HS-27A (cell line): Measurements from ENCODE around the gene NFASC.

ENCODE experiments used
- DNase-seq: peaks from one replicate; pipeline ENCODE4 v3.0.0-alpha.2; 2012; ENCODE audit warnings: low read depth, missing footprints

NFASC gene

DNA sequence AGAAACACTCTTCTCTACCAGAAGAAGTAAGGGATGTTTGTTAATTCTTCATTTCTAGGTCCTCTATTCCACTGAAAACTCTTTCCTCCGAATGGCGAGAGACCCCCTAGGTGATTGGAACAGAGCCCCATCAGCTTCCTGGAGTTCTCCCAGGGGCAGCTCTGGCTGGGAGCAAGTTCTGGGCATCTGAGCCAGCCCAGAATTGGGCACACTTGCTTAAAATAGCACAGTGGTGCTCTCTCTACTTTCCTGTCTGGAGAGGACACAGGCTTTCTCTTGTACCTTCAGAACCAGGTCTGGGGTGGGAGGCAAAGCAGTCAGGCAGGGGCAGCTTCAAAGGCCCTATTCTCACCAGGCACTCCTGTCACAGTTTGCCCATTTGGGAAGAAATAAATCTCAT is 89.2 kb downstream of the NFASC start:
- no peak for DNase-seq

DNA sequence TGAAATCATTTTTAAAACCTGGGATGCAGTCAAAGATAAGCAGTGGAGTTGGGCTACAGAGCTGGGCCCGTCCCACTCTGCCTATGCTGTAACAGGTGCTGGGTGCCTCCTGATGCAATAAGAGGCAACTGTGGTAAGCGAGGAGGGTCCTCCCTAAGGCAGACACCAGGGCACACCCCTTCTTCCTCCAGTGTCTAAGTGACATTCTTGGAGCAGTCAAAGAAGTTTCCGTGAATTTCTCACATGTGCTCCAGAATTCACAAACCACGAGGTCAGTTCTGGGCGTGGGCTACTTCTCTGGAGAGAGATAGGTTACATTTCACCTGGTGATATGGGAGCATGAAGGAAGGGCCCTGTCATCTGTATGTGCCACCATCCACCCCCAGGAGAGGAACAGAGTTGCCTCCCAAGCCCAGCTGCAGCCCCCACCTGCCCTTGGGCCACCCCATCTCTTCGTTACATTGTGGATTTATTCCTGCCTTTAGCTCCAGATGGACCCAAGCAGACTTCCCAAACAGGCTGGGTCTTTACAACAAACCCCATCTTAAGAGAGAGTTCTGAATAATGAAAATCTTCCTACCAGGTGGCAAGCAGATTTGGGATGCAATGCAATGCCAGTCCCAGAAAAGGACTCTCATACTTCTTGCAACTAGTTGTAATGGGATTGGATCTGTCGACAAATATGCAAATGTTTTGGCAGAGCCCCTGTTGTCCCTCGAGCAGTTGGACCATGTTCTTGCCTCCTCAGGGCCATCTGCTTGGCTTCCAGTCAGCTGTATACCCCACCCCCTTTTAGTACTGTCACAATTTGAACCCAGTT is 89.9 kb downstream of the NFASC start:
- no peak for DNase-seq

DNA sequence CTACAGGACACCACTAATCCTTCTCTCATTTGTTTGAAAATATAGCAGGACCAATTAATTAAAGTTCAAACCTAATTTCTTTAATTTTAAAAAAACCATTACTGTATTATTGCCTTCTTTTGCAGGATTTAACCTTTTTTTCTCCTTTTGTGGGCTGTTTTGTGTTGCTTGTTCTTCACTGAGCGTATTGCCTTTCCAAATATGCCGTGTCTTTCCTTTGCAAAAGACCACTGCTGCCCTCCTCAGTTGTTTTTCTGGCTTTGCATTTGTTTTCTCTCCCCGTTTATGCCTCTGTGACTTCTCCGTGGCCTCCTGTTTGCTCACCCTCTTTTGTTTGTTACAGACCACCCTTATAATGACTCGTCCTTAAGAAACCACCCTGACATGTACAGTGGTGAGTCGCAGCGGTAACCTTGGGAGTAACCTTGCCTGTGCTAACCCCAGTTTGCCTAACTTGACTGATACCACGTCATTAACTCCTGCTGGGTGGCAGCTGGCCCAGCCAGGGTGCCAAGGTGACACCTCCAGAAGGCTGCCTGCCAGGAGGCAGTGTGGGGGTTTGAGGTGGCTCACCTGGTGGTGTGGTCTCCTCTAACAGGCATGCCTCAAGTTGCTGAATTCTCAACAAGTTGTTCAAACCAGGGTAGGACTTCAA is 91.2 kb downstream of the NFASC start:
- no peak for DNase-seq

GRCh38 chr1:204962742-204963632 is 92.3 kb downstream of the NFASC start:
- DNase-seq: no peak

DNA sequence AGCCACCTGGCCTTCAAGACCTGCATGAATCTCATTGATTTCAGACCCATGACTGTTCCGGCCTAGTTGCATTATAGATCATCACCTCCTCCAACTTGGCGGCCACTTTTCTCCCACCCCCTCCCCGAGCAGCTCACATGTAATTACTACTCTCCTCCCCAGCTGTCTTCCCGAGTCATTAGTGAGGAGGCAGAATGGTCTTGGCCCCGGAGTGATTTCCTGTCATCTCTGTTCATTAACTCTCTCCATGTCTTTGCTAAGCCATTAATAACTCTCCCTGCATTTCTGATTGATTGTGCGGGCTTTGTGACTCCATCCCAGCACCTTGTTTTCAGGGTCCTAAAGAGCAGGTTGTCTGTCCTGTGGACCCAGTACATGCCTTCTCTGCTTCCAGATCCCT is 96.8 kb downstream of the NFASC start:
- no peak for DNase-seq

- DNase-seq: no peak
These were observed 97.5 kb downstream of the NFASC start for GRCh38 chr1:204968135-204968534.

DNA sequence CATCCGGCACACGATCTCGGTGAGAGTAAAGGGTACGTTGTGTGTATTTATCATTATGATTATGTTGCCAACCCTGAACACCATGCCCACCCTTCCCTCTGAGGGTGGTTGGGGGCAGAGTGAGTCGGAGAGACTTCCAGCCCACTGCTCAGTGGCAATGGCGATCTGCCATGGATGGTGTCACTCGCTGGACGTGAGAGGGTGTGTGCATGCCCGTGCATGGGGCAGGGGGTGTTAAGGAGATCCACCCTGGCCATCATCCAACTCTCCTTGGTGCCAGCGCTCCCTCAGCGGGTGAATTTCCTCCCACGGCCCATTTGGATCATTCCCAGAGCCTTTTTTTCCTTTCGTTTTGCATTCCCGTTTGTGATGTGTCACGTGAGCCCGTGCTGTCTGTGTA is 98.3 kb downstream of the NFASC start:
- no peak for DNase-seq

DNA sequence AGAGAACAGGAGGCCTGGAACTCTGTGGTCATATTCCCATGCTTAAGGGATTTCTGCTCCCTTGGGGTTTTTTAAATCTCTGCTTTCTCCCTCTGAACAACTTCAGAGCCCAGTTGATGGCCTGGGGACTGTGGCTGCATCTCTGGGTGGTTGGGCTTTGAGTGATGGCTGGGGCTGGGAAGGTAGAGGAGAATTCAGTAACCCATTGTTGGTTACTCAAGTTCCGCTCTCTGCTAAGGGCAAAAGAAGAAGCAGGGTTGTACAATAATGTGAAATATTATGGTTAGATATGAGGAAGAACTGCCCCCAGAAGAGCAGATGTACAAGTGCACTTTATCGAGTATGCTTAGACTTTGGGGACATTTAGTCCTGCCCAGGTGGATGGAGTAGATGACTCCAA is 100.3 kb downstream of the NFASC start:
- no peak for DNase-seq

- peak; percentile 7 for DNase-seq
These were observed 101.1 kb downstream of the NFASC start for GRCh38 chr1:204971517-204972336.

DNA sequence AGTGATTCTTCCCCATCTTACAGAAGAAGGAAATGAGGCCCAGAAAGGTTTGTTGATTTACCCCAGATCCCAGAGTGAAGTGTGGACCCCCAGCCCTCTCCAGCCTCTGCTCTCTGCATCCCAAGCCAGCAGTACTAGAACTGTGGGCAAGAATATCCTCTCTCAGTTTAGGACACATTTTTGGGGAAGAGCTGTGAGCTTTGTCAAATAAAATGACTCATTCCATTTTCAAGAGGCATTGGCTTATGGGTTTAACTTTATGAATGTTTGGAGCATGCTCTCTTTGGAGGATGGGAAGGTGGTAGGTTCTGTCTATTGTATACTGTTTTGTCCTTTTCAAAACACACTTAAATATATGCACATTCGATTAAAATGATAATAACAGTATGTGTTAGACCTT is 101.8 kb downstream of the NFASC start:
- no peak for DNase-seq

- no peak for DNase-seq
These were observed 102.8 kb downstream of the NFASC start for GRCh38 chr1:204973449-204973848.

- no peak for DNase-seq
These were observed 103.7 kb downstream of the NFASC start for GRCh38 chr1:204974327-204974726.

- DNase-seq: no peak
These were observed 104.4 kb downstream of the NFASC start for GRCh38 chr1:204975021-204975420.

DNA sequence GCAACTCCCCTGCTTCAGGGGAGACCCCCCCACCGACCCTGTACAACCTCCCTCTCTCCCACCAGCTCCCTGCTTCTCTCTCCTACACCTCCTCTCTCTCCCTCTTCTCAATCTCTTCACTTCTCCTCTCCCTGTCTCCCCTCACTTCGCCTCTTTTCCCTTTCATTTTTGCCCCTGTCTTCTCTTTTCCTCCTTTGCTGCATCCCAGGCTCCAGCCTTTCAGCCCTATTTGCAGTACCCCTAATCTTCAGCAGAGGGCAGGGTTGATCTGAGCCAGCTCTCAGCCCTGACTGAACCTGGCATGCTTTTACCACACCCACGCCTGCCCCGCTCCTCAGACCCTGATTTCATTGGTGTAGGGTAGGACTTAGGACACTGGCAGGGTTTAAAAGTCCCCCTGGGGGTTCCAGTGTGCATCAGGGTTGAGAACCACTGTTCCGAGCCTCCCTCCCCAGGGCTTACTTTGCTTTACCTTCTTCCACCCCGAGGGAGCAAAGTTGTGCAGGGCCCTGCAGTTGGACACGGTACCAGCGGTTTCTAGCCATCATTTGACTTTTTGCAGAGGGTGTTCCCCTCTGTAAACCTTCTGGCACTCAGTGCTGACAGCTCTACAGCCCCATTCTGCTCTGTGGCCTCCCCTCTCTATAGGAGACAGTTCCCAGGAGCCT is 105.0 kb downstream of the NFASC start:
- DNase-seq: peak; percentile 8

DNA sequence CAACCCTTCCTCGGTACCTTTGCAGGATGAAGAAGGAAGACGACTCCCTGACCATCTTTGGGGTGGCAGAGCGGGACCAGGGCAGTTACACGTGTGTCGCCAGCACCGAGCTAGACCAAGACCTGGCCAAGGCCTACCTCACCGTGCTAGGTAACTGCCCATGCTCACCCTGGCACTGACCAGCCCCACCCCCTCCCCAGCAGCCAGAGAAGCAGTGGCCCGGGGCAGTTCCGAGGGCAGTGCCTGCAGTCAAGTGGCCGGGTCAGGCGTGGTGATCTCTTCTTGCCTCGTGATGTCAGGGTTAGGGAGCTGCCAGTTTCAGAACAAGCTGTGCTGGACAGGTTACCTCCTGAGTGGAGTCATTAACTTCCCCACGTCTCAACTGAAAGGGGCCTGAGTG is 106.0 kb downstream of the NFASC start:
- no peak for DNase-seq

GRCh38 chr1:204977318-204977717 is 106.7 kb downstream of the NFASC start:
- no peak for DNase-seq

- DNase-seq: no peak
These were observed 108.1 kb downstream of the NFASC start for GRCh38 chr1:204978782-204979181.

DNA sequence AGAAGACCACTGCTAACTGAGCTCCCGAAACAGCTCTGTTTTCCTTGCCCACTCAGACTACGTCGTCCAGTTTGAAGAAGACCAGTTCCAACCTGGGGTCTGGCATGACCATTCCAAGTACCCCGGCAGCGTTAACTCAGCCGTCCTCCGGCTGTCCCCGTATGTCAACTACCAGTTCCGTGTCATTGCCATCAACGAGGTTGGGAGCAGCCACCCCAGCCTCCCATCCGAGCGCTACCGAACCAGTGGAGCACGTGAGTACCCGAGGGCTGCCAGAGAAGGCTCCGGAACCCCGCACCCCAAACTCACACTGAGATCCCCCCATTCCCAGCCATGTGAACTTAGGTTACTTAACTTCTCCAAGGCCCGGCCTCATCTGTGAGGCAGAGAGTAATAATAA is 108.6 kb downstream of the NFASC start:
- DNase-seq: no peak

DNA sequence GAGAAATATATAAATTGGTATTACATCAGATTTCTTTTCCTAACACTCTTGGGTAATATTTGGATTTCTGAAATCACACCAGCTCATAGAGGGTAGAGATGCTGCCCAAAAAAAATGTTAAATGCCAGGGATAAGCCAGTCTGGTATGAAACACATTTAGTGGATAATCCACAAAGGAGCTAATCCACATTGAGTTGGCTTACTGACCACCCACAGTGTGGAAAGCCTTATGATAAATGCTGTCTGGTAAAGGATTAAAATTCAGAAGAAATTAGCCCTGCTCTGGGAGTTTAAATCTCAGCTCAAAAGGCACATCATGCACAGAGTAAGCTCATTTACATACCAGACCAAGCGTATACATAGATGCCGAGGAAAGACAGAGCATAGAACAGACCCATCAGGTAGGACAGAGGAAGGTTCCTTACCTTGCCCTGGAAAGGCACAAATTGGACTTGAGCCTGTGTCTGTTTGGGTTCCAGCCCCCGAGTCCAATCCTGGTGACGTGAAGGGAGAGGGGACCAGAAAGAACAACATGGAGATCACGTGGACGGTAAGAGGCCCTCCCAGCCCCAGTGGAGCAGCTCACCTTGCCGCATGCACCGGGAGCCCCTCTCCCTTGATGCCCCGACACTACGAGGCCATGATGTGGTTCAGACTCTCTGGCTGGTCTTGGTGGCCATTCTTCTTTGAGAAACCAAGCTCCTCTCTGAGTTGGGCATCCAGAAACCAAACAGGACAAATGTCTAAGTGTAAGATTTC is 109.4 kb downstream of the NFASC start:
- DNase-seq: no peak

GRCh38 chr1:204980840-204981405 is 110.3 kb downstream of the NFASC start:
- DNase-seq: no peak
